NCI-H524 (cell line): ENCODE results near the gene USP22.

Experiments
- DNase-seq, 2 experiments: peaks; one replicate each; lab custom pipeline; 2025; lab: John Stamatoyannopoulos, UW

Gene USP22

DNA sequence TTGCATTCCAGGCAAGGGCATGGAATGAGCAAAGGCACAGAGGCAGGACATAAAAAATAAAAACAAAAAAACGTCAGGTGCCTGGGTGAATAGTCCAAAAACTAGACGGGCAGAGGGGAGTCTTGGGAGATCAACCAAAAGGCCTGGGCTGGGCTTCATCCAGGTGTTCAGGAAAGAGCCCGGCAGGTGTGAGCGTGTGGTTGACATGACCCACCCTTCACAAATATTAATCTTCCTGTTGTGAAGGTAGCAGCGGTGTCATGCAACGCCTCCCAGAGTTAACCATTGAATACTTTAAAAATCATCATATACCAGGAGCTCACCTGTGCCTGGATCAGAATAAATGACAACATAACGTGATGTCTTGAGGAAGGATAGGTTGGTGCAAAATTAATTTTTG is 90.6 kb downstream of the USP22 start:
- no peak for DNase-seq
